Measurements from ENCODE around the gene F12.

DNA sequence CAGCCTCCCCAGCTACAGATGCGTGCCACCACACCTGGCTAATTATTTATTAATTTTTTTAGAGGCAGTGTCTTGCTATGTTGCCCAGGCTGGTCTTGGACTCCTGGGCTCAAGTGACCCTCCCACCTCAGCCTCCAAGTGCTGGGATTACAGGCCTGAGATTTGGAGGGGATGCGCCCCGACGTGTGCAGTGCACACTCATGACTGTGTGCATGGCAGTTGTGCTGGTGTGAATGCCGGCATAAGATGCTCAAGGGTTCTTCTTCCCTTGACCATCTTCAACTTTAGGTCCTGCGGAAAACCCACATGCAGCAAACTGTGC, 28.6 kb downstream of the F12 start:
- TF ChIP-seq, protein P1, sequence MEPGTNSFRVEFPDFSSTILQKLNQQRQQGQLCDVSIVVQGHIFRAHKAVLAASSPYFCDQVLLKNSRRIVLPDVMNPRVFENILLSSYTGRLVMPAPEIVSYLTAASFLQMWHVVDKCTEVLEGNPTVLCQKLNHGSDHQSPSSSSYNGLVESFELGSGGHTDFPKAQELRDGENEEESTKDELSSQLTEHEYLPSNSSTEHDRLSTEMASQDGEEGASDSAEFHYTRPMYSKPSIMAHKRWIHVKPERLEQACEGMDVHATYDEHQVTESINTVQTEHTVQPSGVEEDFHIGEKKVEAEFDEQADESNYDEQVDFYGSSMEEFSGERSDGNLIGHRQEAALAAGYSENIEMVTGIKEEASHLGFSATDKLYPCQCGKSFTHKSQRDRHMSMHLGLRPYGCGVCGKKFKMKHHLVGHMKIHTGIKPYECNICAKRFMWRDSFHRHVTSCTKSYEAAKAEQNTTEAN (CRISPR knock-in tag; IDR thresholded peaks at IDR 0.05), result no peak
- TF ChIP-seq CBFB (CRISPR knock-in tag; IDR thresholded peaks at IDR 0.05; ENCODE audit: low read depth), result no peak

Data from WTC11 (cell line).